HG03103 (cell line): ENCODE measurements around the gene TMEM107.
A peak's percentile ranks its signal among the peaks of the same experiment; 100 is the strongest.

Experiments used
- ATAC-seq: cut with Tn5 transposase; IDR thresholded peaks from one replicate; pipeline ENCODE4 v1.9.1; 2021; ENCODE audit warnings: low read depth; ENCODE audit not compliant: unreplicated experiment

Gene TMEM107

DNA sequence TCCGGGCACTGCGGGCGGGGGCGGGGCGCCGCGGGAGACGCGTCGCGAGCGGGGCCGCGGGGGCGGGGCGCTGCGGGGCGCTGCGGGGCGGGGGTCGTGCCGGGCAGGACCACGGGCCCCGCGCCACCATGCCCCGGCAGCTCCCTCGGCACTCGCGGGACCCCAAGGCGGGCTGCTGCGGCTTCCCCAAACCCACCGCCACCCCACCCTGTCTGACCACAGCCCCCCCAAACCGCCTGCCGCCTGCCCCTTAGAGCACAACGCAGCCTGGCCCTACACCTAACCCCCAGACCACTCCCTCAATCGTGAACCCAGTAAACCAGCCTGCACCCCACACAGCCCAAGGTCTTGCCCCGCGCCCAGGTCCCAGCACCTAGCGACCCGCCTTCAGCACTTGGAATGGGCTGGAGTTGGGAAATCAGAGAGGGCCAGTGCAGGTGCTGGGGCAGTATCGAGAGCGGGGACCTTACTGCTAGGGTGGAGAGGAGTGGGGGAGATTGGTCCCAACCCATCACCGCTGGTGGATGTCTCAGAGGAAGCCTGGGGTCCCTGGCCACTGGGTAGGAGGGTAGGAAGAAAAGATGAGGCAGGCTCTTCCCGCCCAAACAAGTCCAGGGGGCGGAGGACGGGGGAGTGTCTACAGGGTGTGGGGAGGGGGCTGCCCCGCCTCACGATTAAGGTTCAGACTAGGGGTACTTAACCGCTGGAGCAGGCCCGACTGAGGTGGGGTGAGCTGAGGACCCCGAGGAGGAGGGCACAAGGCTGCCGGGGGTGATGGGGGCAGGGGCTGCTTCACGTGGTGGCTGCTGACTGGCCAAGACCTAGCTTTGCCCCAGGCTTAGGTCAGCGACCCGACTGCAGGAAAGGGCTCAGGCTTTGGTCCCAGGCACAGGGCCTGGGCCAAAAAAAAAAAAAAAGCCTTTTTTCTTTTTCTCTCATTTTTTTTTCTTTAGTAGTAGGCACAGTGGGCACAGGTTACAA is 12.9 kb downstream of the TMEM107 start:
- ATAC-seq, result no peak

DNA sequence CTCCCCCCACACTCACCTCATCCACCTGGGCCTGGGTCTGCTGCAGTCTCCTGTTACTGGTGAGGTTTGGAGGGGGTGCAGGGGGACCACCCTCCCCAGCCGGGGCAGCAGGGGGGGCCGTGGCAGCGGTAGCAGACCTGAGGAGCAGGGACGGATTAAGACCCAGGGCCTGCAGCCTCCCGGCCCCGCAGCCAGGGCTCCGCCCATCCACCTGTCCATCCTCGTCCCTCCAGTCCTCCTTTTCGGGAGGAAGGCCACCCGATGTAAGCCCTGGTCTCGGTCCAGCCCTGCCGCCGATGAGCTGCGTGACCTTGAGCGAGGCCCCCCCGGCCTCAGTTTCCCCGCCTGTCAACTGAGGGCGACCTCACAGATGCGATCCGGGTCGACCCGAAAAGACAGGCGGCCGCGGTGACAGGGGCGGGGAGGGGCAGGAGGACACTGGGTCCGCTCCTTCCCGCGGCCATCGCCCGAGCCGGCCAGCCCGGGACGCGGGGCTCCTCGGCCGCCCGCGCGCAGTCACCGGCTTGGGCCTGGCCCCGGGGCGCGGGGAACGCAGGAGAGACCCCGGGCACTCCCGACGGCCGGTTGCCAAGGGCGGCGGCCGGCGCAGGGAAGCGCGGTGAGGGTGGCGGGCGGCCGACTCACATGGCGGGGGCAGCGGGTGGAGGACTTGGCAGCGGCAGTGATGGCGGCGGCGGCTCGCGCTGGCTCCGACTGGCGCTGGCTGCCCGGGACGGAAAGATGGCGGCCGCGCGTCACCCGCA is 13.8 kb downstream of the TMEM107 start, which contains the start of gene VAMP2:
VAMP2 (minus strand) TSS at position 716 of the 764 bp plus-strand sequence; CDS start at position 647, 69 bp downstream.
- no peak for ATAC-seq

GRCh38 chr17:8161289-8162232 is 14.6 kb downstream of the TMEM107 start:
- no peak for ATAC-seq

DNA sequence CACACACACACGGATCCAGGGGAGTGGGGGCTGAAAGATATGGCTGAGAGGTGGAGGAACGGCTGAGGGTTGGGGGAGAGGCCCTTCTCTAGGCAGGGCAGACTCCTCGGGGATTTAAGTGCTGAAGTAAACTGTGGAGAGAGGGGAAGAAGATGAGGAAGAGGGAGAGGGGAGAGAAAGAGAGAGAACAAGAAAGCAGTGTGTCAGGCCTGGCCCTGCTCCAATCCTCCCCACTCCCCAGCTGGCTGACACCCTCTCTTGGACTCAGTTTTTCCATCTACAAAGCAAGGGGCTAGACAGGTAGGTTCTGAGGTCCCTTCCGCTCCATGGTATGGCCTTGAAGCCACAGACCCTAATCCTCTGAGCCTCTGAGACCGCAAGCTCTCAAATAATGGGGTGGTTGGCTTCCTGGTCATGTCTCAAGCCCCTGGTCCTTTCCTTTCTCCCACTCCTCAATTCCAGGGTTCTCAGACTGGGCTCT is 15.4 kb downstream of the TMEM107 start:
- no peak for ATAC-seq

- no peak for ATAC-seq
These were observed 16.0 kb downstream of the TMEM107 start for GRCh38 chr17:8160224-8160577.

DNA sequence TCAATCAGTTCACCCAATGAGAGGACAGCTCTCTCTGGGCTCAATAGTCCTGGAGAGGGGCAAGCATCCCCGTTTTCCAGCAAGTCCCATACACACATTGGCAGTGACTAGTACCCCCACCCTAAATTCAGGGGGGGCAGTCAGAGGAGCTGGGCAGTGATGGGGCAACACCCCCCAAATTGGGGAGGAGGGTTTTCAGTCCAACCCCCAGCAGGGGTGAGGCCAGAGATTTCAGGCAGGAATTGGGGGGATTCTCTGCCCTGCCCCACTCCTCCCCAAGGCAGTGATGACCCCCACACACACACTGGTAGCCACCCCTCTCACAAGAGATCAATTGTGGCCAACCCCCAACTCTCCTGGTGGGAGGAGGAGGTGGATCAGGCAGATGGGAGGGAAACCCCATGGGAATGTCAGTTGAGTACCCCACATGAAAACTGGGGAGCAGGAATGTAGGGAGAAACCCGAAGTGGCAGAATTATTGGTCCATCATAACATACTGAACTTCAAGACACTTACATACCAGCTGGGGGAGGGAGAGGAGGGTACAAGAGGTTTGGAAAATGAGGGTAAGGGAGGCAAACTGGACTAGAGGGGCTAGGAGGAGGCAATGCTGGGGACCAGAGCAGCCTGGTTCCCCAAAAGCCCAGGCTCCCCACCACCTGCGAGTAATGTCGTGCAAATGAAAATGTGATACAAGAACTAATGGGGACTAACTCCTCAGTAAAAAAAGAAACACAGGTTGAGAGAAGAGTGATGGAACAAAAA is 16.5 kb downstream of the TMEM107 start:
- ATAC-seq, result no peak

DNA sequence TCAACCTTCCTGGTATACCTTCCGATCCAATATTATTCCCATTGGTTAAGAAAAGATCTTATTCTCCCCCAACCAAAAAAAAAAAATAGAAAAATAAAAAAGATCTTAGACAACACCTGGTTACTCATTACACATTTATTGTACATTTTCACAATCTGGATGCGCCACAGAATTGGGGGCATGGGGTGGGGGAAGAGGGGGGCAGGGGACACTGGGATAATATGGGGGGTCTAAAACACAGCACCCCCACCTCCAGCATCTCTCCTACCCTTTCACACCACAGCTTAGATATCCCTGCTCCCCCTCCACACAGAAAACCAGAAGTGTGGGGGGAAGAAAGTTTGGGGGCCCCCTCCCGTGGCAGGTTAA is 17.2 kb downstream of the TMEM107 start:
- ATAC-seq, result no peak

DNA sequence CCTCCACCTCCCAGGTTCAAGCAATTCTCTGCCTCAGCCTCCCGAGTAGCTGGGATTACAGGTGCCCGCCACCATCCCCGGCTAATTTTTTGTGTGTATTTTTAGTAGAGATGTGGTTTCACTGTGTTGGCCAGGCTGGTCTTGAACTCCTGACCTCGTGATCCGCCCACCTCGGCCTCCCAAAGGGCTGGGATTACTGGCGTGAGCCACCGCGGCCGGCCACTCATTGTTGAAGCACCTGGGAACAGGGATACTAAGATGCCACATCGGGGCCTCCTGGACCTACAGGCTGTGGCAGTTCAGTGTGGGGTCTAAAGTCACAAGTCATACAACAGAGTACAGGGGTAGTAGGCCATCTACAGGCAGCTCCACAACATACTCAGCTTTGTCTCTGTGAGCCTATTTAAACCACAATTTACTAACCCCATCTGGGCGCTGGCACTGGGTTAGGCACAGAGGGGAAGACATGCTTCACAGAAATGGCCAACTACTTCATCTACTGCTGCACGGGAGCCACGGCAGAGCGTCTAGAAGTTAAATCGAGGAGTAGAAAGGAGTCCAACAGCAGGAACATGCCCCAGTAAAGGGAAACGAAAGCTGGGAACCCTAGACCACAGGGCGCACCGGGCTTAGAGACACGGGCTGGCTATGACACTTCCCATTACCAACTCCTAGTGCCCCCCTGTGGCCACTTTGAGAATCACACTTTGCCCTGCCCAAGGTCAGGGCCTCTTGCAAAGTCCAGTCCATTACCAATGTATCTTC is 17.7 kb downstream of the TMEM107 start:
- no peak for ATAC-seq

DNA sequence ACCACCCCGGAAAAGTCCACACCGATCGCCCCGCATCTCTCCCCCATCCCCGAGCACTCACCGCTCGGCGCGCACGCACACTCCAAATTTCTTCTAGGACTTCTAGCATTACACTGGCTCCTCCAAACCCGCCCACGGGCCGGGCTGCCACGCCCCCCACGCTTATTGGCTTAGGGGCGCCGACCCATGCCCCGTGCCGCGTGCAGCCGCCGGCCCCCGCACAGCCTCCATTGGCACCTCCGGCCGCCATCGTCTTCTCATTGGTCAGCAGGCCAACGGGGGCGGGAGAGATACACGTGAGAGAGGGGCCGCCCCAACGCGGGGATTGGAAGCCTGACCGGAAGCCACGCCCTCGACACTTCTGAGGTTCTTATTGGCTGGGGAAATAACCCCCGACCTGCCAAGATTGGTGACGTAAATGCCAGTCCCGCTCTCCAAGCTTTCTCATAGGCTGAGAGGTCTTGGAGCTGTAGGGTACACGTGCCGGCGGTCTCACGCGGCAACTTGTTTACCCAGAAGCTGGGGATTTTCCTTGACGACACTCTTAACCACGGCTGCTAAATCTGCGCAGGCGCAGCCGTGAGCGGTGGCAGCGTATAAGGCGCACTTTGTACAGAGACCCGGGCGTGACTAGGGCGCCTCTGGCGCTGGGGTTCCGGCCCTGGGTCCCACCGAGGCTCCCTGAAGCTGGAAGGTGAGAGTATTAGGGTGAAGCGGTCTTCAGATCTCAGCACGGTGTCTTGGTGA is 19.8 kb downstream of the TMEM107 start:
- peak; percentile 67 for ATAC-seq

GRCh38 chr17:8155996-8156245 is 20.3 kb downstream of the TMEM107 start:
- no peak for ATAC-seq

DNA sequence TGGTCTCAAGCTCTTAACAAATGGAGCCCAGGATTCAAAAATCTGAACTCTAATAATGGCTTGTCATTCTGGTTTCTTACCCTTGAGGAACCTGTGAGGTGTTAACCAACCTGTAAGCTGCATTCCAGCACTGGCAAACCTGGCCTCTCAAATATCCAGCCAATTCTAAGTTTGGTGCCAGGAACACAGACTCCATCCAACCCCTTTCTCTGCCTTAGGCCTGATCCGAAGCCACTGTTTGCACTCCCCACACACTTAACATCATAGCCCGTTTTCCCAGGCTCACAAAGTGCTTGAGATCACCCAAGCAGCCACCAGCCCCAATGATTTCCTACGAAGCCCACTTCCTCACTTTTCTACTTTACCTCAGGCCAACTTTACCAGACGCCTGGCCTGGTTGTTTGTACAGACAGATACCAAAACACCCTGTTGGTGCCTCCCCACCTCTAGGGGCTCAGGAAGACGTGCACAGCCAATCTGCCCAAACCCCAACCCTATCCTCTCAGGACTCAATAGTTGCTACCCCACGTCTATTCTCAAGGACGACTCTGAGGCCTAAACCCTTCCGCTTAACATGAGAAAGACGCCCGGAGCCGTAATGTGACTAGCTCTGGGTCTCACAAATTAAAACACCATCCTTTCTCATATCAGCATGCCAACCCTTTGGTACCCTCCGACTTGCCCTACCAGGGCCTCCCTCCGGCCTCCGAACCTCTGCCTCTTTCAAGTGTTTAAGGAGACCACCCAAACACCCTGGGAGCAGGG is 20.8 kb downstream of the TMEM107 start:
- no peak for ATAC-seq

DNA sequence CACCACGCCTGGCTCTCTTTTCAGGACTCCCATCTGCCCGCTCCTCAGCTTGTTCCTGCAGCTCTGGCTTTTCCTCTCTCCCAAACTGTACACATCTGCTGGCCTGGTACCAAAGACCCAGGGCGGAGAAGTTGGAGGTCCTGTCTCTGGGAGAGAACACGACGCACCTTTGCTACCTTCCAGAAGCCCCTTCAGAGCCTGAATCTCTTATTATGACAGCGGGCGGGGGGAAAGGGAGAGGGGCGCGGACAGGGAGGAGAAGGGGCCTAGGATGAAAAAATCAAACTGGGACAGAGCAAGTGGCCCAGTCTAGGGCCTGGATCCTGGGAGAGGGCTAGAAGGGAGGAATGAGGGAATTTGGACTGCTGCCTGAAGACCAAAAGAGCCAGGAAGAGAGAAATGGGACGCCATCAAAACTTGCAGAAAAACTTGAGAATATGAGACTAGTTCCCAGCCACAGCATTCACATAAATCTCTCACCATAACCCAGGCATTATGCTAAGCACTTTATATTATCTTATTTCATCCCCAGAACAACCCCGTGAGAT is 21.5 kb downstream of the TMEM107 start:
- ATAC-seq, result no peak

DNA sequence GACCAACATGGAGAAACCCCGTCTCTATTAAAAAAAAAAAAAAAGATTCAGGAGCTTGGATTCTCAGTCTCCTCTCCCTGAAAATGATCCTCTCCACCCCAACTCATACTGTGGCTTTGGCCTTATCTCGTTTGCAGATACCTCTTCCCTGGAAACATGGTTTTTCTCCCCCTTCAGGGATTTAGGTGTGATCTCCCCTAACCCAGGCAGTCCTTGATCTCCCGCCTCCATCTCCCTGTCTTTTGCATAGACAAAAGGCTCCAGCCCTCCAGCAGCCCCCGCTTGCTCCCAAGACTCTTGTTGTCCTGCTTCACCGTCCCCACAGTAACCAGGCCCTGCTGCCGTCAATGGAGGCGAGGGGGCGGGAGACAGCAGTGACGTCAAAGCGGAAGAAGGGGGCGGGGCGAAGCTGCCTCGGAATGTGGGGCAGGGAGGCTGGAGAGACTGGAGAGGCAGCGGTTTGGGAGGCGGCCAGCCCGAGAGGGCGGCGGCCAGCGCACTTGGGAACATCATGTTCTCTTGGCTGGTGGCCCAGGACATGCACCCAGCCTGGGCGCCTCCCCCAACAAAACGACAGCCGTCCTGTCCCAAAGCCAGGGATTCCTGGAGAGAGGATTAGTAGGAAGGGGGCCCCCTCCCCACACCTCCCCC is 22.1 kb downstream of the TMEM107 start:
- no peak for ATAC-seq

- no peak for ATAC-seq
These were observed 22.6 kb downstream of the TMEM107 start for GRCh38 chr17:8153525-8153956.

DNA sequence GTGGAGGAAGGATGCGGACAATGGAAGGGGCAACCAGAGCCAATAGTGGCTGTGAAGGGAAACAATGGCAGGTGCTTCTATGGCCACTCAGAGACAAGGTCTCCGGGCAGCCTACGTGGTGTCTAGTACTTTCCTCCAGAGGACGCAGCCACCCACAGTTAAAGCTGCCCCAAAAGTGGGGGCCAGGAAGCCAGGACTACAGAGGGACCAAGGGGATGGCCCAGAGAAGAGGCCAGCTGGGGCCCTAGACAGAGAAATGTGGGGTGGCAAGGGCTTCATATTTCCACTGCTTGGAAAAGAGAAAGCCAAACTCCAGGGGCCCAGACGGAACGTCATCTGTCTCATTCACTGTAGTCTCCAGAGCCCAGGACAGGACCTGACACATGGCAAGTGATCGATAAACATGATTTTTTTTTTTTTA is 23.1 kb downstream of the TMEM107 start:
- ATAC-seq, result no peak

DNA sequence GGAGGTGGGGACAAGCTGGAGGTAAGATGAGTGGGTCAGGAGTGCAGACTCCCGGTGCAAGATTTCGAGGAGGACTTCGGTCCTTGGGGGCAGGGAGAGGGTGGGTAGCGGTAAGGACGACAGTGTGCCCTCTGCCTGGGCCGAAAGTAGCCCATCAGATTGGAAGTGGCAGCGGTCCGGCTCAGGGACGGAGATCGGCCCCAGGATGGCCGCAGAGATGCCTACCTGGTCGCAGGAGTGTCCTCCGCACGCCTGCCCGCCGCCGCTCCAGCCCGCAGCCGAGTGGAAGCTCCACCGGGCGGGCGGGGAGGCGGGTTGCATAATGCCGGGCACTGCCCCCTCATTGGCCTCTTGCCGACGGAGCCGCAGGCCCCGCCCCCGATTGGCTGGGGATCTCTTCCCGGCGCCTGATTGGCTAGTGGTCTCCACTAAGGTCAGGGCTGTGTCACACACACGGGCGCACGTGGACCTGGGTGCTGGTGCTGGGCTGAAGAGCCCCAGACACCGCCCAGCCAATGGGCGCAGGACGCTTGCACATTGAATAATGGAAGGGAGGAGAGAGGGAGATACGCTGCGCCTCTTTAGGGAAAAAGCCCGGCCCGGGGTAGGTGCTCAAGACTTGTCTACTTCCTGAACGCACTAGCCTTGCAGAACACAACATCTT is 23.9 kb downstream of the TMEM107 start, which contains the start of gene PER1:
PER1 (minus strand) TSS at position 293 of the 664 bp plus-strand sequence. CDS start 1,698 bp downstream, outside the sequence.
- ATAC-seq, result no peak
